Heart right ventricle (tissue), 16 donors: ENCODE measurements around the gene CD109. TPM values are rescaled to one million over a fixed set of nuclear protein-coding genes. Genes with fewer than 3 reads are reported as not detected.

ENCODE experiments used
- ATAC-seq, 8 donors: fragments of 200-7000 bp; cut with Tn5 transposase; one replicate each; pipeline ENCODE4 v1.9.1; 2020; ENCODE audit warnings: mild to moderate bottlenecking in 8 of 8, moderate library complexity in 8 of 8, moderate number of reproducible peaks in 1 of 8
- DNase-seq, 2 donors: peaks; one replicate each; pipeline ENCODE4 v3.0.0-alpha.2; 2020
- H3K27ac ChIP-seq, 10 donors: fragments of 200-600 bp; sonication (generic) in 2 of 10; one replicate each; pipeline versions ENCODE4 v1.5.0 to v1.8.0; 2020 to 2022; ENCODE audit warnings: mild to moderate bottlenecking in 3 of 10
- H3K27me3 ChIP-seq, 7 donors: fragments of 200-600 bp; one replicate each; pipeline ENCODE4 v1.8.0; 2021 to 2022; ENCODE audit warnings: mild to moderate bottlenecking in 2 of 7
- H3K36me3 ChIP-seq, 9 donors: fragments of 200-600 bp; sonication (generic) in 1 of 9; one replicate each; pipeline versions ENCODE4 v1.5.0 to v1.8.0; 2020 to 2022; ENCODE audit warnings: mild to moderate bottlenecking in 2 of 9
- H3K4me1 ChIP-seq, 9 donors: fragments of 200-600 bp; sonication (generic) in 1 of 9; one replicate each; pipeline versions ENCODE4 v1.5.0 to v1.8.0; 2020 to 2022; ENCODE audit warnings: mild to moderate bottlenecking in 4 of 9
- H3K4me3 ChIP-seq, 10 donors: fragments of 200-600 bp; sonication (generic) in 2 of 10; one replicate each; pipeline versions ENCODE4 v1.5.0 to v1.8.0; 2020 to 2022; ENCODE audit warnings: mild to moderate bottlenecking in 7 of 10, moderate library complexity in 2 of 10
- H3K9me3 ChIP-seq, 11 donors: fragments of 200-600 bp in 10 of 11; sonication (generic) in 2 of 11; one replicate each; pipeline versions ENCODE4 v1.5.0 to v1.8.0; 2013 to 2022; ENCODE audit warnings: mild to moderate bottlenecking in 2 of 11, control low read depth in 1 of 11, moderate library complexity in 1 of 11
- WGBS, 2 donors: extraction: QIAGEN DNeasy Blood & Tissue Kit; methylation state at CpG; one replicate each; pipeline ENCODE4 v1.1.7; 2013; ENCODE audit warnings: inconsistent platforms in 1 of 2; 5-methylcytosine and 5-hydroxymethylcytosine counted together
- intact Hi-C, 10 donors: fragments of 100-400 bp; cut with DNase I; formaldehyde crosslinking; loops; one replicate each; pipeline versions ENCODE4 v1.11.1 to v1.14.2; 2022
- polyA plus RNA-seq, 2 donors: library from polyadenylated mRNA; stranded (reverse); fragments of 200-250 nt; gene quantifications; one replicate each; pipeline ENCODE4 v1.2.3, GENCODE V29; 2013
- total RNA-seq, 10 donors: library from RNA; stranded (reverse); fragmentation: NEBNext Ultra II Directional in 3 of 10; extraction: Animal tissue kit (Norgen Biotek cat#: 25700) in 3 of 10; gene quantifications; one replicate each; pipeline versions ENCODE4 v1.2.1 to v1.2.4, GENCODE V29; 2021 to 2023
- TF ChIP-seq, protein P1 (sequence below), 9 donors: fragments of 200-600 bp; sonication (generic) in 2 of 9; IDR thresholded peaks; one replicate each; pipeline versions ENCODE4 v1.5.0 to v1.8.0; 2021 to 2022; ENCODE audit warnings: antibody characterized with exemption in 9 of 9, mild to moderate bottlenecking in 5 of 9, moderate library complexity in 1 of 9
- donor health status: Arrhythmogenic right ventricular cardiomyopathy.
- donor health status: ischemic (EF 13 %, LVEDD 7.1; RV severe dilation, severe dysfunction).
- donor health status: healthy with polysubstance abuse.
- donor health status: DM: no; HTN: yes; CAD: no.
- donor health status: DM: no; HTN: no; CAD: no.
- donor health status: ischemic (EF 25% LVEDD 6.9; RV normal size, moderate dysfunction).
- donor health status: ischemic (EF 25% LVEDD 5.7; RV mildly dilated, moderate dysfunction).
- donor health status: healthy.
- donor health status: DM: yes; HTN: yes; CAD: no.
- donor health status: Ischemic cardiomyopathy.
- donor health status: ischemic (EF 35%, LVEDD 5.7; RV mildly dilated, moderate dysfunction).
- donor health status: nonischemic (EF 11% LVEDD 7.7; RV severe dilation, severe dysfunction).
- donor health status: DM: yes; HTN: yes; CAD: no.
- donor health status: PGD.
- donor health status: ischemic (EF 29% LVEDD 5.4; RV normal size, mild dysfunction).
- donor health status: nonischemic (EF 23%, LVEDD 6.1; RV moderate dilation, normal function).

CD109 gene
- total and polyA plus RNA-seq, 12 donors = 2.3 to 15.4 (median 7.9) TPM

DNA sequence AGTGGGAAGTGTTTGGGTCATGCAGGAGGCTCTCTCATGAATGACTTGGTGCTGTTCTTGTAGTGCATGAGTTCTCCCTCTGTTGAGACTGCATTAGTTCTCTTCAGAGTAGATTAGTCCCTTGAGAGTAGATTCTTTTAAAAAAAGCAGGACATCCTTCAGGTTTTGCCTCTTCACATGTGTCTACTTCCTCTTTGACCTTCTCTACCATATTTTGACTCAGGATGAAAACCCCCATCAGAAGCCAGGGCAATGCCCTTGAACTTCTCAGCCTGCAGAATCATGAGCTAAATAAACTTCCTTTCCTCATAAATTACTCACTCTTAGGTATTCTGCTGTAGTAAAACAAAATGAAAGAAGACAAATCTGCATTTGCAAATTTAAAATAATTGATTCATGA lies 170.3 kb downstream of the CD109 start:
- intact Hi-C loops = no loop called here
- no peaks in the 10 kb centered on the region for H3K36me3 ChIP-seq
- no peak overlapping the region for H3K27ac ChIP-seq
- no peaks in the 10 kb centered on the region for H3K27me3 ChIP-seq
- H3K4me1 ChIP-seq = no peaks in the 10 kb centered on the region
- TF ChIP-seq, protein P1, sequence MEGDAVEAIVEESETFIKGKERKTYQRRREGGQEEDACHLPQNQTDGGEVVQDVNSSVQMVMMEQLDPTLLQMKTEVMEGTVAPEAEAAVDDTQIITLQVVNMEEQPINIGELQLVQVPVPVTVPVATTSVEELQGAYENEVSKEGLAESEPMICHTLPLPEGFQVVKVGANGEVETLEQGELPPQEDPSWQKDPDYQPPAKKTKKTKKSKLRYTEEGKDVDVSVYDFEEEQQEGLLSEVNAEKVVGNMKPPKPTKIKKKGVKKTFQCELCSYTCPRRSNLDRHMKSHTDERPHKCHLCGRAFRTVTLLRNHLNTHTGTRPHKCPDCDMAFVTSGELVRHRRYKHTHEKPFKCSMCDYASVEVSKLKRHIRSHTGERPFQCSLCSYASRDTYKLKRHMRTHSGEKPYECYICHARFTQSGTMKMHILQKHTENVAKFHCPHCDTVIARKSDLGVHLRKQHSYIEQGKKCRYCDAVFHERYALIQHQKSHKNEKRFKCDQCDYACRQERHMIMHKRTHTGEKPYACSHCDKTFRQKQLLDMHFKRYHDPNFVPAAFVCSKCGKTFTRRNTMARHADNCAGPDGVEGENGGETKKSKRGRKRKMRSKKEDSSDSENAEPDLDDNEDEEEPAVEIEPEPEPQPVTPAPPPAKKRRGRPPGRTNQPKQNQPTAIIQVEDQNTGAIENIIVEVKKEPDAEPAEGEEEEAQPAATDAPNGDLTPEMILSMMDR (IDR thresholded peaks at IDR 0.05) = no peak
- H3K4me3 ChIP-seq = no peak overlapping the region
- DNase-seq (no peak), ATAC-seq (no peak)
- H3K9me3 ChIP-seq = no peaks in the 10 kb centered on the region

DNA sequence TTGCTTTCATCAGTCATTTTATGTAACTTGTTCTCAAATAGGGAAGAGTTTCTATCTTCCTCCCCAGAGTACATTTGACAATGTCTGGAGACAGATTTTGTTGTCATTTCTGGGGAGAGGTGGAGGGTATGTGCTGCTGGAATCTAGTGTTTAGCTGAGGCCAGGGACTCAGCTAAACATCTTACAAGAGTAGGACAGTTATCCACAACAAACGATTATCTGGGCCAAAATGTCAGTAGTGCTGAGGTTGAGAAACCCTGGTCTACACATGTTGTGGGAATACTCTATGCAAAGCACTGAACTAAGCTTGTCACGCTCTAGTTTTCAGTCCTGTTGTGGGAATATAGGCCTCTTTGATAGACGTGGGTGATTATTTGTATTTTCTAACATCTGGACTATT lies 171.4 kb downstream of the CD109 start:
- ATAC-seq = no peak
- 62 to 69% methylated on average over 3 of the region's 3 CpGs for WGBS, 2 donors
- intact Hi-C loops = no loop called here

DNA sequence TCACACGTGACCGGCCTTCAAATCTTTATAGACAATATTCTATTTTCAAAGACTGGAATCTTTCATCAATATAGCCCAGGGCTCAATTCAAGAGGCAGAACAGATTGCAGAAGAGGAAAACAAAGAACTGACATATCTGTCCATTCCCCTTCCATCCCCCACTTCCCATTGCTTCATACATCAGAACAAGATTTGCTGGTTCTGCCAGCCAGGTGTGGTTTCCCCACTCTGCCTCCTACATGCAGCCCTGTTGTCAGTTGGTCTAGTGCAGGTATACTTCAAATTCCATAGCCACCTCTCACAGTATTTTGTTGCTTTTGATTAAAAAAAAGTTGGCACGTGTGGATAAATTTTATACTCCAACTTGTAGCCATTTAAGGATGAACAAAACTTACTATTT lies 174.9 kb downstream of the CD109 start:
- H3K27ac ChIP-seq = no peak overlapping the region

More for the DNA sequence above, 171.4 kb downstream of the CD109 start:
- TF ChIP-seq, protein P1 (IDR thresholded peaks at IDR 0.05) = no peak
- Histone ChIP-seq H3K27ac (no peak overlapping the region), H3K9me3 (no peaks in the 10 kb centered on the region), H3K4me1 (no peaks in the 10 kb centered on the region), H3K4me3 (no peak overlapping the region), H3K27me3 (no peaks in the 10 kb centered on the region), H3K36me3 (no peaks in the 10 kb centered on the region)
- DNase-seq = no peak

DNA sequence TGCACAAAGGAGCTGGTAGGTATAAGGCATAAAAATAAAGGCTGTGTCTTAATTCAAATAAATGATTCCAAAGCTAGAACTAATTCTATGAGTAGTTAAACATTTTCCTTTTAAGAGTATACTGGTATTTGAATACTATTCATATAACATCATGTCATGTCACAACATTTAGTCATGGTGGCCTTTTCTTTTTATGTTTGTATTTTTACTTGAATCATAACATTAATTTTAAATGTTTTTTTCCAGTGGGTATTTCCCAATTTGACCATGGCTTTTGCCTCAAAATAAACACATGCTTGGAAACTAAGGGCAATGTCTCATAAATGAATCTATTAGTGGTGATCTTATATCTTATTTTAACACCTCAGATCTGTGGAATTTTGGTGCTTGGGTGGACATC lies 177.1 kb downstream of the CD109 start:
- TF ChIP-seq, protein P1 (IDR thresholded peaks at IDR 0.05) = no peak
- Histone ChIP-seq H3K36me3 (no peaks in the 10 kb centered on the region), H3K9me3 (no peaks in the 10 kb centered on the region), H3K4me1 (no peaks in the 10 kb centered on the region), H3K27ac (no peak overlapping the region), H3K27me3 (no peaks in the 10 kb centered on the region), H3K4me3 (no peak overlapping the region)
- DNase-seq (no peak), ATAC-seq (no peak)
- intact Hi-C loops = no loop called here

More for the DNA sequence above, 174.9 kb downstream of the CD109 start:
- no peak overlapping the region for H3K4me3 ChIP-seq
- no peaks in the 10 kb centered on the region for H3K4me1 ChIP-seq
- H3K27me3 ChIP-seq = no peaks in the 10 kb centered on the region
- TF ChIP-seq, protein P1 (IDR thresholded peaks at IDR 0.05) = no peak
- ATAC-seq (no peak), DNase-seq (no peak)
- intact Hi-C loops = no loop called here
- H3K36me3 ChIP-seq = no peaks in the 10 kb centered on the region
- no peaks in the 10 kb centered on the region for H3K9me3 ChIP-seq
- 84% methylated on average over 3 of the region's 3 CpGs for WGBS, 2 donors

Other genes with a start within 250 kb of the CD109 start
- gene CGAS, start 243.9 kb upstream of the CD109 start, total RNA-seq = 1 to 10 TPM in 7 of 10 donors, under 1 TPM in 3; 0.62 to 4.1 (median 1.1) TPM
- gene CGAS, start 243.9 kb upstream of the CD109 start, polyA plus RNA-seq = 1 to 10 TPM in 1 of 2 donors, under 1 TPM in 1; 0.46 to 1.0 TPM
- gene MTO1, start 234.5 kb upstream of the CD109 start, total RNA-seq = 10 to 100 TPM; 22.0 to 34.2 (median 28.2) TPM
- gene MTO1, start 234.5 kb upstream of the CD109 start, polyA plus RNA-seq = 10 to 100 TPM; 14.4 to 15.7 TPM
- gene EEF1A1, start 175.2 kb upstream of the CD109 start, total RNA-seq = 1,000 to 10,000 TPM in 9 of 10 donors, 100 to 1,000 TPM in 1; 988 to 2,538 (median 1,481) TPM
- gene EEF1A1, start 175.2 kb upstream of the CD109 start, polyA plus RNA-seq = 1,000 to 10,000 TPM; 1,651 to 3,224 TPM
- gene SLC17A5, start 42.2 kb upstream of the CD109 start, total RNA-seq = 1 to 10 TPM; 4.2 to 7.6 (median 4.7) TPM
- 1 to 10 TPM; 1.9 to 6.4 TPM for gene SLC17A5, start 42.2 kb upstream of the CD109 start, polyA plus RNA-seq